22Rv1 (cell line): ENCODE measurements around the gene MCOLN2.

ENCODE experiments used
- CTCF ChIP-seq: fragments of 450-650 bp; IDR thresholded peaks from 2 replicates; pipeline ENCODE4 v1.5.1; 2017; ENCODE audit warnings: mild to moderate bottlenecking
- ZFX ChIP-seq: fragments of 450-650 bp; IDR thresholded peaks from 2 replicates; pipeline ENCODE4 v1.6.1; 2017; ENCODE audit warnings: antibody characterized with exemption, borderline replicate concordance

DNA sequence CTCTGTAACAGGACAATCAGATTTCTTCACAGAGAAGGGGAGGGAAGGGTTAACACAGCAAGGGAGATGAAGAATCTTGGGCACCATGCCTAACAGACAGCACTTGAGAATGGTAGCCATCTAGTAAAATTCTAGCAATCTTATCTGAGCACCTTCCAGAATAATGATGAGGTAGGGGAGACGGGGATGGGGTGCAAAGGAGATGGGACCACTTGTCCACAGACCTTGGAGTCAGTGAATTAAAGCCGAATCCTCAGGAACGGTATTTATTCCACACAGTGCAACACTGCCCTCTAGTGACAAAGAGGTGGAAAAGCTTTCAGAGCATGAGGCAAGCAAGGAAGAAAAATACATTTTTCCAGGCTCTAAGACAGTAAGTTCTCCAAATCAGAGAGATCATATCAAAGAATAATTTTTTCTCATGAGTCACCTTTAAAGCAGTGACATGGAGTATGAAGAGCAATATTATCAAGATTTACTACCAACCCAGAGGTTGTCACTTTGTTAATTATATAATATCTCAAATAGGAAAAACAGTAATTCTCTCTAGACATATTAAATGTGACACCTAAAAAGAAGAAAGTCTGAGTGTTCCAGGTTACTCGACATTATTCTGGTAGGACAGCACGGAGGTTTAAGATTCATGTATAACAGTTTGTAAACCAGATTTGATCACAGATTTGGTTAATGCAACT lies 60.6 kb downstream of the MCOLN2 start:
- TF ChIP-seq CTCF (peak; percentile 94), ZFX (no peak)
